ENCODE data around the gene C2CD2. TPM values are rescaled to one million over a fixed set of nuclear protein-coding genes. Genes with fewer than 3 reads are reported as not detected.
"Not testable (repeated sequence)": the region's sequence is repeated elsewhere in the genome, so short reads cannot be mapped to it uniquely, and the experiment has no call there.

Gene C2CD2
- total RNA-seq, 1 donor from 2014 or later: 17.9 TPM

GRCh38 chr21:41958886-41959563 is 5.2 kb upstream of the C2CD2 start:
- peak; percentile 42 for DNase-seq (ENCODE audit: low read depth)

- peak; percentile 89 for DNase-seq (ENCODE audit: low read depth)
Observed at GRCh38 chr21:41957991-41958766, 4.4 kb upstream of the C2CD2 start.

GRCh38 chr21:41956926-41957729 is 3.3 kb upstream of the C2CD2 start:
- DNase-seq (ENCODE audit: low read depth): peak; percentile 45

GRCh38 chr21:41955516-41955915 is 1.7 kb upstream of the C2CD2 start:
- DNase-seq (ENCODE audit: low read depth): no peak

- no peak for DNase-seq (ENCODE audit: low read depth)
Observed at GRCh38 chr21:41954654-41955499, 1.1 kb upstream of the C2CD2 start.

- no peak for DNase-seq (ENCODE audit: low read depth)
Observed at GRCh38 chr21:41953249-41953830, 478 bp downstream of the C2CD2 start.

GRCh38 chr21:41952568-41953248 is 1.1 kb downstream of the C2CD2 start:
- DNase-seq (ENCODE audit: low read depth): no peak

GRCh38 chr21:41951876-41952567 is 1.8 kb downstream of the C2CD2 start:
- DNase-seq (ENCODE audit: low read depth): no peak

- no peak for DNase-seq (ENCODE audit: low read depth)
Observed at GRCh38 chr21:41950941-41951351, 2.9 kb downstream of the C2CD2 start.

GRCh38 chr21:41949631-41950030 is 4.2 kb downstream of the C2CD2 start:
- not testable (repeated sequence) for DNase-seq (ENCODE audit: low read depth)

- no peak for DNase-seq (ENCODE audit: low read depth)
Observed at GRCh38 chr21:41948901-41949300, 4.9 kb downstream of the C2CD2 start.

GRCh38 chr21:41948078-41948895 is 5.5 kb downstream of the C2CD2 start:
- peak; percentile 79 for DNase-seq (ENCODE audit: low read depth)

- no peak for DNase-seq (ENCODE audit: low read depth)
Observed at GRCh38 chr21:41945982-41946381, 7.8 kb downstream of the C2CD2 start.

GRCh38 chr21:41943851-41944250 is 10.0 kb downstream of the C2CD2 start:
- DNase-seq (ENCODE audit: low read depth): no peak

- DNase-seq (ENCODE audit: low read depth): no peak
Observed at GRCh38 chr21:41942457-41942856, 11.4 kb downstream of the C2CD2 start.

GRCh38 chr21:41941941-41942340 is 11.9 kb downstream of the C2CD2 start:
- no peak for DNase-seq (ENCODE audit: low read depth)

GRCh38 chr21:41940431-41940830 is 13.4 kb downstream of the C2CD2 start:
- DNase-seq (ENCODE audit: low read depth): no peak

- DNase-seq (ENCODE audit: low read depth): no peak
Observed at GRCh38 chr21:41939391-41939790, 14.4 kb downstream of the C2CD2 start.

Data from renal cortical epithelial cell (primary cell).